Measurements from ENCODE around the gene C2CD4B.

The C2CD4B gene

GRCh38 chr15:62165104-62165792, at the start of gene C2CD4B:
C2CD4B (minus strand) TSS chr15:62165285; CDS start chr15:62164984, 301 bp downstream.
- in situ Hi-C loops (cut with HindIII; ENCODE audit: low sequenced_read_pairs) = no loop called here

- in situ Hi-C loops (cut with HindIII; ENCODE audit: low sequenced_read_pairs) = no loop called here
These were observed 47.7 kb upstream of the C2CD4B start for GRCh38 chr15:62212741-62213140.

GRCh38 chr15:62211348-62211747, 46.3 kb upstream of the C2CD4B start:
- in situ Hi-C loops (cut with HindIII; ENCODE audit: low sequenced_read_pairs) = no loop called here

- in situ Hi-C loops (cut with HindIII; ENCODE audit: low sequenced_read_pairs) = no loop called here
These were observed 44.7 kb upstream of the C2CD4B start for GRCh38 chr15:62209821-62210220.

- in situ Hi-C loops (cut with HindIII; ENCODE audit: low sequenced_read_pairs) = no loop called here
These were observed 44.2 kb upstream of the C2CD4B start for GRCh38 chr15:62209322-62209721.

GRCh38 chr15:62208884-62209283, 43.8 kb upstream of the C2CD4B start:
- in situ Hi-C loops (cut with HindIII; ENCODE audit: low sequenced_read_pairs) = no loop called here

- in situ Hi-C loops (cut with HindIII; ENCODE audit: low sequenced_read_pairs) = no loop called here
These were observed 43.3 kb upstream of the C2CD4B start for GRCh38 chr15:62208367-62208766.

GRCh38 chr15:62190675-62191074, 25.6 kb upstream of the C2CD4B start:
- in situ Hi-C loops (cut with HindIII; ENCODE audit: low sequenced_read_pairs) = no loop called here

- in situ Hi-C loops (cut with HindIII; ENCODE audit: low sequenced_read_pairs) = no loop called here
These were observed 25.2 kb upstream of the C2CD4B start for GRCh38 chr15:62190274-62190673.

- in situ Hi-C loops (cut with HindIII; ENCODE audit: low sequenced_read_pairs) = no loop called here
These were observed 23.7 kb upstream of the C2CD4B start for GRCh38 chr15:62188744-62189143.

- in situ Hi-C loops (cut with HindIII; ENCODE audit: low sequenced_read_pairs) = no loop called here
These were observed 22.8 kb upstream of the C2CD4B start for GRCh38 chr15:62187910-62188309.

- in situ Hi-C loops (cut with HindIII; ENCODE audit: low sequenced_read_pairs) = no loop called here
These were observed 22.3 kb upstream of the C2CD4B start for GRCh38 chr15:62187425-62187824.

- in situ Hi-C loops (cut with HindIII; ENCODE audit: low sequenced_read_pairs) = no loop called here
These were observed 21.5 kb upstream of the C2CD4B start for GRCh38 chr15:62186578-62186977.

- in situ Hi-C loops (cut with HindIII; ENCODE audit: low sequenced_read_pairs) = no loop called here
These were observed 18.0 kb upstream of the C2CD4B start for GRCh38 chr15:62183130-62183529.

GRCh38 chr15:62173215-62173614, 8.1 kb upstream of the C2CD4B start:
- in situ Hi-C loops (cut with HindIII; ENCODE audit: low sequenced_read_pairs) = no loop called here

- in situ Hi-C loops (cut with HindIII; ENCODE audit: low sequenced_read_pairs) = no loop called here
These were observed 6.8 kb upstream of the C2CD4B start for GRCh38 chr15:62171882-62172281.

GRCh38 chr15:62165793-62166375, 799 bp upstream of the C2CD4B start:
- in situ Hi-C loops (cut with HindIII; ENCODE audit: low sequenced_read_pairs) = no loop called here

GRCh38 chr15:62164396-62165103, 535 bp downstream of the C2CD4B start:
- in situ Hi-C loops (cut with HindIII; ENCODE audit: low sequenced_read_pairs) = no loop called here

GRCh38 chr15:62164014-62164395, 1.1 kb downstream of the C2CD4B start:
- in situ Hi-C loops (cut with HindIII; ENCODE audit: low sequenced_read_pairs) = no loop called here

- in situ Hi-C loops (cut with HindIII; ENCODE audit: low sequenced_read_pairs) = no loop called here
These were observed 1.6 kb downstream of the C2CD4B start for GRCh38 chr15:62163397-62164013.

GRCh38 chr15:62153228-62153627, 11.9 kb downstream of the C2CD4B start:
- in situ Hi-C loops (cut with HindIII; ENCODE audit: low sequenced_read_pairs) = no loop called here

GRCh38 chr15:62150445-62150844, 14.6 kb downstream of the C2CD4B start:
- in situ Hi-C loops (cut with HindIII; ENCODE audit: low sequenced_read_pairs) = no loop called here

All from DLD1 (cell line).